ENCODE measurements around the gene PLCG1.

Gene PLCG1

GRCh38 chr20:41182296-41183212, 45.2 kb downstream of the PLCG1 start:
- no peak for DNase-seq

DNA sequence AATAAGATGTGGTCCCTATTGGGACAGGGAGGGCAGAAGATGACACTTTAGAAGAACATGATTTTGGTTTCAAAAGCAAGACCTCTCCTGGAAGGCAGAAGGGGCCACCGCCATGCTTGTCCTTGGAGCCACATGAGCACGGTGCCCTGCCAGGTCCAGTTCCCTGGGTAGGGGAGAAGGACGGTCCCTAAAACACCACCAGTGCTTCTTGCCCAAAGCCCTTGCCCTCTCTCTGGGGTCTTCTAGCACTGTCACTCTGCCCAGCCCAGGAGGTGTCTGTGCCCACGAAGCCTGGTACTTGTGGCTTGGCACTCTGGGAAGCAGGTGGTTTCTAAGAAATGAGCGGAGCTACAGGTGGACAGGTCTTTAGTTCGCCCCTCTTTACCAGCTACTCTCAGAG, 46.0 kb downstream of the PLCG1 start:
- DNase-seq = no peak

DNA sequence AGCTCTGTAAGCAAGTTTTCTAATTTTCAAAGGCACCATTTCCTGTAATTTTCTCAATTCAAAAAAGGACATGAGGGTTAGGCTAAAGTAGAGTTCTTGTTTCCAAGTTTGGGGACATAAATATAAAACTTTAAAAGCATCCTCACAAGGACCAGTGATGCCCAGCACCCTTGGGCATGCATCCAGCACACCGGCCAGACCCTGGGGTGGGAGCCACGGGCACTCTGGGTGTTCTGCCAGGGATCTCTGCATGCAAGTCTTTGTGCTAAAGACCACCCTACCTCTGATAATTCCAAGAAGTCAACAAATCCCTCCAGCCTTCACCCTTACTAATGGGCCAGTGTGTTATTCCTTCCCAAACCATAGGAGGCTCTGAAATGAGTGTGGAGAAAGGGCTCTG, 46.5 kb downstream of the PLCG1 start:
- DNase-seq = no peak

DNA sequence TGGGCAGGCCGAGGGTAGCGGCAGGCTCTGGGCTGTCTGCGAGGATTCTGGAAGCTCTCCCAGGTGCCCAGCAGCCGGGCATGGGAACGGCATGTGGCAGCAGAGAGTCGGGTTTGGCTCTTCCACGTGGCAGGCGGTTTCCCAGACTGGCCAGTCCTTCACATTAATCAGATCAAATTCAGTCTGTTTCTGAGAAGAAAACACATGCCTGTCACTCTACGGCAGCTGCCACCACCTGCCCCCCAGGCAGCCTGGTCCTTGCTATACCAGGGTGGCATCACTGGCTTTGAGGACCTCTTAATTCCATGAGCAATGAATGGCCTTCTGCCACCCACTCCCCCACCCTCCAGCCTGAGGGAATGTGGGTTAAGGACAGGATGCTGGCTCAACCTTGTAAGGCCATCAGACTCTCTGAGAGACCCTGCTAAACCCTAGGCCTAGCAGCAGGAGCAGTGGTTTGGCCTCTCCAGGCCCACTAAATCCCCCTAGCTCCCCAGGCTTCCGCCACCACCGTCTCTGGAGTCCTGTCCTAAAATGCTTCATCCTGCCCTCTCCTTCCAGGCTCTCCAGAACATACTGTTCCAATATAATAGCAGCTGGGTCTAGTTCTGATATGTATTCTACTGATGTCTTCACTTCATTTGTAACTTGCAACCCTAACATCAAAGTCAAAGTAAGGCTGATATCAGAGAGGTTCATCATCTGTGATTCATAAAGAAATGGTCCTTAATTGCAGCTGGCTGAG, 47.8 kb downstream of the PLCG1 start:
- DNase-seq = no peak

- DNase-seq = no peak
Observed at GRCh38 chr20:41187668-41188067, 50.3 kb downstream of the PLCG1 start.

GRCh38 chr20:41191562-41192500, 54.5 kb downstream of the PLCG1 start:
- DNase-seq = no peak

GRCh38 chr20:41192575-41192974, 55.2 kb downstream of the PLCG1 start:
- no peak for DNase-seq

- DNase-seq = no peak
Observed at GRCh38 chr20:41196653-41197225, 59.4 kb downstream of the PLCG1 start.

DNA sequence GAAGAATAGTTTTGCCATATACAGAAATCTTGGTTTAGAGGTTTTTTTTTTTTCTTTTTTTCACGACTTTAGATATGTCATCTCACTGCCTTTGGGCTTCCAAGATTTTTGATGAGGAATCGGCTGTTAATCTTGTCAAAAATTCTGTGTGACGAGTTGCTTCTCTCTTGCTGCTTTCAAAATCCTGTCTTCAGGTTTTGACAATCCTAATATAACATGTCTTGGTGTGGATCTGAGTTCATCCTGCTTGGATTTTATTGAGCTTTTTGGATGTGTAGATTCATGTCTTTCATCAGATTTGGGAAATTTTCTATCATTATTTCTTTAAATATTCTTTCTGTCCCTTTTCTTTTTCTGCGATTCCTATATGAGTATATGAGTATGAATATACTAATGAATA, 61.1 kb downstream of the PLCG1 start:
- no peak for DNase-seq

GRCh38 chr20:41200446-41201202, 63.3 kb downstream of the PLCG1 start:
- DNase-seq = no peak

DNA sequence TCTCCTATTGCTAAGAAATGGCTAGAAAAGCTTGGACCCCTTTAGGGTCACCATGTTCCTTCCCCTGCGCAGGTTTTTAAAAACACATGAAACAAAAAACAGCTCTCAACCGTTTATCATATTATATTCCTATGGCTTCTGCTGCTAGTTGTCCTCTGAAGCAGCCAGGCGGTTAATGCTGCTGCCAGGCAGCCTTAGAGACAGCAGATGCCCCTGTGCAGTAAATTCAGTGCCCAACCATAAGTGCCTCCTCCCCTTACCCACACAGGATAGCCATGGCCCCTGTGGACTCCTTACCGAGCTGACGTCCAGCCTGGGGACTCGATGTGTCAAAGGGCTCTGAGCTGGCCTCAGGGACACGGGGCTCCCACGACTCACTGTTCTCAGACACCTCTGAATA, 64.4 kb downstream of the PLCG1 start:
- no peak for DNase-seq

DNA sequence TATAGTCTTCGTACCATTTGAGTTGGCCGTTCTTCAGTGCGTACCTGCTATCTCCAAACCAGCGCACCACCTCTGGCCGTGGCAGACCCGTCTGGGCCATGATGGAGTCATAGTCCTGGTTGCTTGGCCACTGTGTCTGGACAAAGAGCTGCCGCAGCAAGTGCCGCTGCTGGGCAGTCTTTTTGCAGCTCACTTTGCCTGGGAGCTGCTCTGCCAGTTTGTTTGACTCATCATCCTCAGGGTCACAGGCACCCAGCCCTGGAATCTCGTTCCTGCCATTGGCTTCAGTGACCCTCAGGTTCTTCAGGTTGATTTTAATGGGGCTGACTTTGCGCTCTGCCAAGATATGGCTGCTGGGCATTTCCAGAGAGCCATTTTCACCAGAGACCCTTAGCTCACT, 65.1 kb downstream of the PLCG1 start:
- DNase-seq = no peak

- no peak for DNase-seq
Observed at GRCh38 chr20:41203660-41204059, 66.3 kb downstream of the PLCG1 start.

DNA sequence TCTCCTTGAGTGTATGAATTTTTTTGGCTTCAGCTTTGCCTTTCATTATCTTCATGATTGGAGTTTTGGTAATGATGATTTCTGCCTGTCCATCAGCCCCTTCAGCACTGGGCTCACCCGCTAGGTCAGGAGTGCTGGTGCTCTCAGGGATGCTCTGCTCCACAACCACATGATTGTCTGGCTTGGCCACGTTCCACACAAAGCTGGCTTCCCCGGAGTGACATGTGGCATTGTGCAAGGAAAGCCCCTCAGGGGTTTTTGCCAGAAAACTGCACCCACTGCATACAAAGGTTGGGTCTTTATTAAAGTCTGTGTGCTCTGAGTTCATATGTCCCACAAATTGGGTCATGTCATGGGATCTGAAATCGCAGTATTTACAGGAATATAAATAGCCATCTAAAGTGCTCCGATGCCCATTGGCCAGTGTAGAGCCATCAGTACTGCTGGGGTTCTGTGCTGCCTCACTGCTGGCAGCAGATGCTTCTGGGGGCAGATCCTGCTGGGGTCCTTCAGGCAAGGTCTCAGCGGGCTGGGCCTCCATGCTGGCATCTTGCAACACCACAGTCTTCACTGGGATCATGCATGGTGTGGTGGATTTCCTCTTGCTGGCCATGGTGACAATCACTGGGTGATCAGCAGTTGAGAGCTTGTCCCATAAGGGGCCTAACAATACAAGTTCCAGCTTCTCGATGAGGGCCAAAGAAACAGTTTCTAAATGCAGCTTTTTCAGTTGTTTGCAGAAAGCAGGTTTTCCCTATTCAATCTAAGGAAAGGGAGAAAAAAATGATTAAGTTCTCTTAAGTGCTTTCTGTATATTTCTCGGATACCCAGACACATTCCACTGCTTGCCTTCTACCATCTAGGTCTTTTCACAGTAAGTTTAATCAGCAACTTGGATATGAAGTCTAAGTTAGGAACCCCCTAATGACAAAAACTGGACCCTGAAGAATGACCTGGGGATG, 67.2 kb downstream of the PLCG1 start:
- no peak for DNase-seq

GRCh38 chr20:41205313-41205712, 68.0 kb downstream of the PLCG1 start:
- no peak for DNase-seq

- DNase-seq = no peak
Observed at GRCh38 chr20:41213150-41213820, 75.9 kb downstream of the PLCG1 start.

GRCh38 chr20:41214202-41214601, 76.9 kb downstream of the PLCG1 start:
- DNase-seq = no peak

GRCh38 chr20:41214666-41215065, 77.3 kb downstream of the PLCG1 start:
- no peak for DNase-seq

GRCh38 chr20:41217422-41217821, 80.1 kb downstream of the PLCG1 start:
- no peak for DNase-seq

- DNase-seq = no peak
Observed at GRCh38 chr20:41218466-41218865, 81.1 kb downstream of the PLCG1 start.
